Breast epithelium (tissue), 4 donors: ENCODE results near the gene ENPP6. TPM values are rescaled to one million over a fixed set of nuclear protein-coding genes. Genes with fewer than 3 reads are reported as not detected.
A peak's percentile ranks its signal among the peaks of the same experiment; 100 is the strongest.

Experiments used
- DNase-seq, 2 donors: peaks; one replicate each; pipeline ENCODE4 v3.0.0-alpha.2; 2019; ENCODE audit warnings: low spot score in 2 of 2
- H3K27ac ChIP-seq, 2 donors: fragments of 200-600 bp; sonication (generic) in 1 of 2; one replicate each; pipeline ENCODE4 v1.5.1; 2016 to 2019; ENCODE audit warnings: mild to moderate bottlenecking in 1 of 2
- H3K27me3 ChIP-seq, 2 donors: fragments of 200-600 bp; sonication (generic) in 1 of 2; one replicate each; pipeline versions ENCODE4 v1.5.1 to v1.6.0; 2017 to 2019; ENCODE audit warnings: control low read depth in 1 of 2, mild to moderate bottlenecking in 1 of 2
- H3K36me3 ChIP-seq: fragments of 200-600 bp; one replicate; pipeline ENCODE4 v1.5.1; 2019
- H3K4me1 ChIP-seq, 2 donors: fragments of 200-600 bp; sonication (generic); one replicate each; pipeline ENCODE4 v1.5.1; 2016 to 2019; ENCODE audit warnings: control low read depth in 1 of 2
- H3K4me3 ChIP-seq, 3 donors: fragments of 200-600 bp; sonication (generic); 1 replicate in 2 of 3; 2 replicates in 1 of 3; pipeline ENCODE4 v1.5.1; 2016 to 2019; ENCODE audit warnings: mild to moderate bottlenecking in 3 of 3, moderate library complexity in 2 of 3
- H3K9me3 ChIP-seq, 2 donors: fragments of 200-600 bp; sonication (generic) in 1 of 2; one replicate each; pipeline ENCODE4 v1.5.1; 2016 to 2019; ENCODE audit warnings: control low read depth in 1 of 2
- CTCF ChIP-seq, 3 donors: fragments of 450-650 bp; IDR thresholded peaks; one replicate each; pipeline ENCODE4 v1.5.1; 2016 to 2017; ENCODE audit warnings: antibody characterized with exemption in 3 of 3, mild to moderate bottlenecking in 3 of 3, moderate library complexity in 3 of 3
- POLR2A ChIP-seq: fragments of 450-650 bp; IDR thresholded peaks from one replicate; pipeline ENCODE4 v1.6.1; 2016; ENCODE audit warnings: antibody characterized with exemption, mild to moderate bottlenecking, moderate library complexity
- POLR2AphosphoS5 ChIP-seq, 3 donors: sonication (generic); formaldehyde crosslinking; IDR thresholded peaks; one replicate each; pipeline ENCODE4 v1.6.1; 2017; ENCODE audit warnings: antibody characterized with exemption in 3 of 3
- intact Hi-C: fragments of 100-400 bp; cut with DNase I; formaldehyde crosslinking; loops from one replicate; pipeline ENCODE4 v1.15.1; 2023; ENCODE audit warnings: low total_unique reads
- total RNA-seq, 3 donors: library from RNA; depleted of rRNA; stranded (reverse); fragments of >200 nt; gene quantifications; one replicate each; pipeline ENCODE4 v1.1.0, GENCODE V29; 2016

The ENPP6 gene
- total RNA-seq, 3 donors from 2014 or later: 0.16 to 0.59 (median 0.33) TPM

GRCh38 chr4:184168406-184169019, 49.2 kb downstream of the ENPP6 start:
- intact Hi-C loops: loop anchor here (5.0 kb wide), 1 partner anchor 321 kb away; no protein-coding TSS in a partner anchor
- H3K36me3 ChIP-seq: no peaks in the 10 kb centered on the region
- no peak overlapping the region for H3K27ac ChIP-seq
- DNase-seq: peak; percentile 43 to 63
- peak overlapping the region in 2 of 3 donors; percentile 16 to 37 for H3K4me3 ChIP-seq
- TF ChIP-seq POLR2A (no peak), POLR2AphosphoS5 (IDR thresholded peaks at IDR 0.05) (no peak), CTCF (IDR thresholded peaks at IDR 0.05) (peak; percentile 55 to 90 (median 87))
- no peaks in the 10 kb centered on the region for H3K9me3 ChIP-seq
- H3K27me3 ChIP-seq: no peaks in the 10 kb centered on the region
- no peaks in the 10 kb centered on the region for H3K4me1 ChIP-seq

GRCh38 chr4:184167576-184167975, 50.1 kb downstream of the ENPP6 start:
- no peak overlapping the region for H3K4me3 ChIP-seq
- H3K27ac ChIP-seq: no peak overlapping the region
- no peaks in the 10 kb centered on the region for H3K4me1 ChIP-seq
- TF ChIP-seq POLR2AphosphoS5 (IDR thresholded peaks at IDR 0.05): no peak
- no peak for TF ChIP-seq CTCF (IDR thresholded peaks at IDR 0.05)
- TF ChIP-seq POLR2A: no peak
- H3K36me3 ChIP-seq: no peaks in the 10 kb centered on the region
- H3K9me3 ChIP-seq: no peaks in the 10 kb centered on the region
- intact Hi-C loops: loop anchor here (5.0 kb wide), 1 partner anchor 320 kb away; no protein-coding TSS in a partner anchor
- no peak for DNase-seq
- H3K27me3 ChIP-seq: no peaks in the 10 kb centered on the region

GRCh38 chr4:184166736-184167135, 50.9 kb downstream of the ENPP6 start:
- TF ChIP-seq POLR2A (no peak), CTCF (IDR thresholded peaks at IDR 0.05) (no peak), POLR2AphosphoS5 (IDR thresholded peaks at IDR 0.05) (no peak)

DNA sequence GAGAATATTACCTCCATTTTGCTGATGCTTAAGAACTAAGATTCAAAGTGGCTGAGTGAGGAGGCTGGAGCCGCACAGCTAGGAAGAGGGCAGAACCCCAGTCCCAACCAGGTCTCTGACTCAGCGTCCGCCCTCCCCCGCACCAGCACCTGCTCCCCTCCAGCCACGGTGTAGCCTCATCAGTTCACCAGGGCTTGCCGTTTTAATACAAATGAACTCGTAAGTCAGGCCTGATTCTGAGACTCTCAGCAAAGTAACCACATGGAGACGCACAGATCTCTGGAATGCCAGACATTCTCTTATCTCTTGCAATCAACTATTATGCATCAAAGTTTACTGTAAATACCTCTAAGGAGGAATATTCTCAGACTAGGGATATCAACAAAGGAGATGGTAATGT, 52.4 kb downstream of the ENPP6 start:
- no peak for DNase-seq
- intact Hi-C loops: loop anchor here (5.0 kb wide), 1 partner anchor 318 kb away; no protein-coding TSS in a partner anchor

More at GRCh38 chr4:184166736-184167135, 50.9 kb downstream of the ENPP6 start:
- no peak for DNase-seq
- no peaks in the 10 kb centered on the region for H3K4me1 ChIP-seq
- no peaks in the 10 kb centered on the region for H3K36me3 ChIP-seq
- H3K27me3 ChIP-seq: no peaks in the 10 kb centered on the region
- no peak overlapping the region for H3K27ac ChIP-seq
- intact Hi-C loops: loop anchor here (5.0 kb wide), 1 partner anchor 319 kb away; no protein-coding TSS in a partner anchor
- no peaks in the 10 kb centered on the region for H3K9me3 ChIP-seq
- no peak overlapping the region for H3K4me3 ChIP-seq

More for the DNA sequence above, 52.4 kb downstream of the ENPP6 start:
- no peaks in the 10 kb centered on the region for H3K36me3 ChIP-seq
- no peak overlapping the region for H3K4me3 ChIP-seq
- no peak overlapping the region for H3K27ac ChIP-seq
- no peaks in the 10 kb centered on the region for H3K4me1 ChIP-seq
- H3K9me3 ChIP-seq: no peaks in the 10 kb centered on the region
- TF ChIP-seq POLR2AphosphoS5 (IDR thresholded peaks at IDR 0.05): no peak
- no peak for TF ChIP-seq CTCF (IDR thresholded peaks at IDR 0.05)
- TF ChIP-seq POLR2A: no peak
- H3K27me3 ChIP-seq: no peaks in the 10 kb centered on the region
